GM18873 (cell line): ENCODE data around the gene SUFU.
"Not testable (repeated sequence)": the region's sequence is repeated elsewhere in the genome, so short reads cannot be mapped to it uniquely, and the experiment has no call there.

Experiments
- ATAC-seq: cut with Tn5 transposase; IDR thresholded peaks from one replicate; pipeline ENCODE4 v1.9.1; 2021; ENCODE audit warnings: mild to moderate bottlenecking, moderate library complexity, moderate number of reproducible peaks; ENCODE audit not compliant: unreplicated experiment, low FRiP score

Gene SUFU

GRCh38 chr10:102508506-102508905 is 4.7 kb downstream of the SUFU start:
- no peak for ATAC-seq

- no peak for ATAC-seq
Measured at GRCh38 chr10:102509387-102509786, 5.6 kb downstream of the SUFU start.

GRCh38 chr10:102511583-102512274 is 8.0 kb downstream of the SUFU start:
- ATAC-seq: peak; percentile 43

- no peak for ATAC-seq
Measured at GRCh38 chr10:102514487-102515311, 10.9 kb downstream of the SUFU start.

GRCh38 chr10:102515724-102516123 is 12.0 kb downstream of the SUFU start:
- ATAC-seq: no peak

- ATAC-seq: no peak
Measured at GRCh38 chr10:102517553-102517952, 13.8 kb downstream of the SUFU start.

- no peak for ATAC-seq
Measured at GRCh38 chr10:102519246-102519825, 15.6 kb downstream of the SUFU start.

GRCh38 chr10:102522874-102523249 is 19.1 kb downstream of the SUFU start:
- ATAC-seq: no peak

GRCh38 chr10:102523250-102524029 is 19.7 kb downstream of the SUFU start:
- no peak for ATAC-seq

GRCh38 chr10:102524746-102525145 is 21.0 kb downstream of the SUFU start:
- no peak for ATAC-seq

- ATAC-seq: no peak
Measured at GRCh38 chr10:102527546-102527945, 23.8 kb downstream of the SUFU start.

GRCh38 chr10:102534333-102534732 is 30.6 kb downstream of the SUFU start:
- ATAC-seq: no peak

GRCh38 chr10:102534966-102535365 is 31.2 kb downstream of the SUFU start:
- not testable (repeated sequence) for ATAC-seq

- no peak for ATAC-seq
Measured at GRCh38 chr10:102535481-102536147, 31.8 kb downstream of the SUFU start.

GRCh38 chr10:102537367-102537766 is 33.6 kb downstream of the SUFU start:
- ATAC-seq: no peak

GRCh38 chr10:102537948-102538347 is 34.2 kb downstream of the SUFU start:
- ATAC-seq: no peak

GRCh38 chr10:102538811-102539210 is 35.0 kb downstream of the SUFU start:
- no peak for ATAC-seq

GRCh38 chr10:102540023-102540422 is 36.3 kb downstream of the SUFU start:
- peak; percentile 56 for ATAC-seq

GRCh38 chr10:102542800-102543418 is 39.1 kb downstream of the SUFU start:
- ATAC-seq: no peak
